ENCODE data around the gene FBXW12.

DNA sequence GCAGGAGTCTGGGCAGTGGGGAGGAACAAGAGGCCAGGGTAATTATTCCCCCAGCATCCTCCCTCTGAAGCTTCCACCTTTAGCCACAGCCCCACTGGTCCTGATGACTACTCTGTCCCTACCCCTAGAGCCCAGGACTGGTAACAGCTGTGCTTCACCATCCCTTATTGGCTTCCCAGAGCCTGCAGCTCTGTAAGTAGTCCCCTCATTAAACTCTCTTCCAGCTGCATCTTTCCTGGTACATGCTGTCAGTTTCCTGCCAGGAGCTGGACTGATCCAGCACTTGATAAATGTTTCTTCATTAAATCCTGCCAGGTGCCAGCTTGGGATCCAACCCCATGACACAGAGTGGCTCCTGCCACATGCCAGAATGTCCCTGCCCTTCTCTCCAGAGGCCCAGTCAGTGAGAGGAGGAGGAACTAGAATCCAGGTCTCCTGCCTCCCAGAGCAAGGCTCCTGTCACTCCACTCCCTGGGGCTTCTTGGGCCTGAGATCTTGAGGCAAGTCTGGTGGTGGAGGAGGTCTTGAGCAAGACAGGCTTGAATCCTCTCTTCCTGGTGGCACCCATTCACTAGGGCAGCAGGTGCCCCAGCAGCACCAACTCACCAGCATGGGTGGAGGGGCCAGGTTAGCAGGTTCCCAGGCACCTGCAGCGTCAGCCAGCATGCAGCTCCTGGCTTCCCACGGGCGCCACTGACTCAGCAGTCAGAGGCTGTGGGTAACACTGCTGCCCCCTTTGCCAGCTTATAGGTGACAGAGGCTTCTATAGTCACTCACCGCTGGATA is 27.6 kb downstream of the FBXW12 start:
- TF ChIP-seq, protein P1, sequence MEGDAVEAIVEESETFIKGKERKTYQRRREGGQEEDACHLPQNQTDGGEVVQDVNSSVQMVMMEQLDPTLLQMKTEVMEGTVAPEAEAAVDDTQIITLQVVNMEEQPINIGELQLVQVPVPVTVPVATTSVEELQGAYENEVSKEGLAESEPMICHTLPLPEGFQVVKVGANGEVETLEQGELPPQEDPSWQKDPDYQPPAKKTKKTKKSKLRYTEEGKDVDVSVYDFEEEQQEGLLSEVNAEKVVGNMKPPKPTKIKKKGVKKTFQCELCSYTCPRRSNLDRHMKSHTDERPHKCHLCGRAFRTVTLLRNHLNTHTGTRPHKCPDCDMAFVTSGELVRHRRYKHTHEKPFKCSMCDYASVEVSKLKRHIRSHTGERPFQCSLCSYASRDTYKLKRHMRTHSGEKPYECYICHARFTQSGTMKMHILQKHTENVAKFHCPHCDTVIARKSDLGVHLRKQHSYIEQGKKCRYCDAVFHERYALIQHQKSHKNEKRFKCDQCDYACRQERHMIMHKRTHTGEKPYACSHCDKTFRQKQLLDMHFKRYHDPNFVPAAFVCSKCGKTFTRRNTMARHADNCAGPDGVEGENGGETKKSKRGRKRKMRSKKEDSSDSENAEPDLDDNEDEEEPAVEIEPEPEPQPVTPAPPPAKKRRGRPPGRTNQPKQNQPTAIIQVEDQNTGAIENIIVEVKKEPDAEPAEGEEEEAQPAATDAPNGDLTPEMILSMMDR (IDR thresholded peaks at IDR 0.05) = no peak
- no peak for TF ChIP-seq POLR2A (IDR thresholded peaks at IDR 0.05)

Measured in right lobe of liver (tissue), 4 donors.